ENCODE measurements around the gene PAPOLB.

The PAPOLB gene

DNA sequence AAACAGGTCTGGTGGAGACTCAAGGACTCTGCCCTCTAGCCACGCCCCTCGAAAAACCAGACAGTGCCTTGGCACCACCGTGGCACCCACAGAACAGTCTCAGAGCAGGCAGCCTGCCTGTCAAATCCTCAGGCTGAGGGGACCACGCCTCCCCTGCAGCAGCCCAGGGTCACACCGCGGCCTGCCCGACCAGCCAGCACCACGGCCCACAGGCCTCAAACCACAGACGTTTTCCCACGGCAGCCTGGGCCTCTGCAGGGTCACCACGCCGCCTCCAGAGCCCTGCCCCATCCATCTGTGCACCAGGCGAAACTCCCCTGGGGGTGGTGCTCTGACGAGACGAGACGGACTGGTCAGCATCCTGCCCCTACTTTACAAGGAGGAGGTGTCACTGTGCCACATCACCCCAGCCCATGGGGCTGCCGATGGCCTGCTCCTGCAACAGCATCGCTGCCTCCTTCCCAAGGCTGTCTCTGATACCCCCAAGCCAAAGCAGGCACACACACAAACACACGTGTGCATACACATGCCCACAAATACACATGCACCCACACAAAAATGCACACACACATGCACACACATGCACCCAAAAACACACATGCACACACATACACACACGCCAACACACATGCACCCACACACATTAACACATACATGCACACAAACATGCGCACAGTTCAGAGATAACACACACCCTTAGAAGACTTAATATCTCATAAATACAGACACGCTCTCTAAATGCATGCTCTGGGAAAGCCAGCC is 24.6 kb downstream of the PAPOLB start:
- FAIRE-seq = no peak
- no peak for DNase-seq (ENCODE audit: insufficient read length, low spot score)
- TF ChIP-seq TAF1 (IDR thresholded peaks at IDR 0.05; ENCODE audit: low read depth, low read length) (no peak), POLR2A (IDR thresholded peaks at IDR 0.05; ENCODE audit: low read depth, low read length) (no peak), PAX5 (IDR thresholded peaks at IDR 0.05; ENCODE audit: insufficient read depth, low read length, severe bottlenecking) (no peak), POLR2AphosphoS5 (IDR thresholded peaks at IDR 0.05; ENCODE audit: low read depth, low read length) (no peak), POU2F2 (IDR thresholded peaks at IDR 0.05; ENCODE audit: low read depth, low read length) (no peak), SPI1 (IDR thresholded peaks at IDR 0.05; ENCODE audit: low read depth, low read length) (no peak)

DNA sequence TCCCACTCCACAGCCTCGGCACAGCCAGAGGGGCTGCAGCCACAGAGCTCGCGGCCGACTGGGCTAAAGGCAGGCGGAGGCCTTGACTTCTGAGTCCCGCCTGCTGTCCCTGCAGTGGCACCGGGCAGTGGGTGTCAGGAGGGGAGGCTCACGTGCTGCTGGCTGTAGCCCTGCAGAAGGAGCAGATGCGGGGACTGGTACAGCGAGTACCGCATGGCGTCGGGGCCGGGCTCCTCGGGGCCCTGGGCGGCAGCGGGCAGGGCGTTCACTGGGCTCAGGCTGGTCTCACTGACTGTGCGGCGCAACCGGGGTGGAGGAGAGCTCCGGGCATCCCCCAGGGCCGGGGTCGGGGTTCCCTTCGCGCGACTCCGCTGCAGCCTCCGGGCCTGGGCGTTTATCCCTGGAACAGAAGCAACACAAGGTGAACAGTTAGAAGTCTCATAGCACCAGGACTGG is 25.6 kb downstream of the PAPOLB start:
- FAIRE-seq = no peak

DNA sequence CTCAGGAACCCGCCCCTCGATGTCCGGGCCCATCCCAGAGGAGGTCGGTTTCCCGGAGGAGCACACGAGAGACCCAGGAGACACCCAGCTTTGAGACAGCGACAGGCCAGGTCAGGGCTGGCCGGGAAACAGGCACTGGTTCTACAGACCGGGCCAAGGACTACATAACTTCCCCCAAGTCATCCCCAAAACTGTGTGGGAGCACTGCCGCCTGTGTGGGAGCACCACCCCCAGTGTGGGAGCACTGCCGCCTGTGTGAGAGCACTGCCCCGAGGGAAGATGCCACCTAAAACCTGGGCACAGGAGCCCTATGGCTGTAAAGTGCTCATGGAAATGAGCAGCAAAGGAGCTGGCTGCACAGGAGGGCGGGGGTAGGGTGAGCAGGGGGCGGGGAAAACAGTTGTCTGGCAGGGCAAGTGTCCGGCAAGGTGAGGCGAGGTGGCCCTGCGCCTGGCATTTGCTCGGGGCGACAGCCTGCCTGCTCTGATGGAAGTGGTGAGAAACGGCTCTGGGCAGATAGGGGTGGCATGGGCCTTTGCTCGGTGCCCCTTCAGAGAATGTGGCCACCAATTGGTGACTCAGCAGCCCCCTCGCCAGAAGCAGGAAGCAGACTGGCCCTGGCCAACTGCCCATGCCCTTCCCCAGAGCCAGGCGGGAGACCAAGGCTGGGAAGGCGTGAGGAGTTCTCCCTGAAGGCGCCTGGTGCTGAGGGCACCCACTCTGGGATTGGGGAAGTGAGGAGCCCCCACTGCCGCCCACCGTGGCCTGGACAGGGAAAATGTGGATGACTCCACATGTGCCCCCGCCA is 26.2 kb downstream of the PAPOLB start:
- DNase-seq (ENCODE audit: insufficient read length, low spot score) (no peak), FAIRE-seq (no peak)
- TF ChIP-seq POU2F2 (IDR thresholded peaks at IDR 0.05; ENCODE audit: low read depth, low read length) = no peak
- TF ChIP-seq PAX5 (IDR thresholded peaks at IDR 0.05; ENCODE audit: insufficient read depth, low read length, severe bottlenecking) = no peak
- TF ChIP-seq TAF1 (IDR thresholded peaks at IDR 0.05; ENCODE audit: low read depth, low read length) = no peak
- no peak for TF ChIP-seq POLR2AphosphoS5 (IDR thresholded peaks at IDR 0.05; ENCODE audit: low read depth, low read length)
- TF ChIP-seq SPI1 (IDR thresholded peaks at IDR 0.05; ENCODE audit: low read depth, low read length) = no peak
- TF ChIP-seq POLR2A (IDR thresholded peaks at IDR 0.05; ENCODE audit: low read depth, low read length) = no peak

More for the DNA sequence above, 25.6 kb downstream of the PAPOLB start:
- TF ChIP-seq POU2F2 (IDR thresholded peaks at IDR 0.05; ENCODE audit: low read depth, low read length) (no peak), POLR2A (IDR thresholded peaks at IDR 0.05; ENCODE audit: low read depth, low read length) (no peak), POLR2AphosphoS5 (IDR thresholded peaks at IDR 0.05; ENCODE audit: low read depth, low read length) (no peak), SPI1 (IDR thresholded peaks at IDR 0.05; ENCODE audit: low read depth, low read length) (no peak), TAF1 (IDR thresholded peaks at IDR 0.05; ENCODE audit: low read depth, low read length) (no peak), PAX5 (IDR thresholded peaks at IDR 0.05; ENCODE audit: insufficient read depth, low read length, severe bottlenecking) (no peak)
- no peak for DNase-seq (ENCODE audit: insufficient read length, low spot score)

DNA sequence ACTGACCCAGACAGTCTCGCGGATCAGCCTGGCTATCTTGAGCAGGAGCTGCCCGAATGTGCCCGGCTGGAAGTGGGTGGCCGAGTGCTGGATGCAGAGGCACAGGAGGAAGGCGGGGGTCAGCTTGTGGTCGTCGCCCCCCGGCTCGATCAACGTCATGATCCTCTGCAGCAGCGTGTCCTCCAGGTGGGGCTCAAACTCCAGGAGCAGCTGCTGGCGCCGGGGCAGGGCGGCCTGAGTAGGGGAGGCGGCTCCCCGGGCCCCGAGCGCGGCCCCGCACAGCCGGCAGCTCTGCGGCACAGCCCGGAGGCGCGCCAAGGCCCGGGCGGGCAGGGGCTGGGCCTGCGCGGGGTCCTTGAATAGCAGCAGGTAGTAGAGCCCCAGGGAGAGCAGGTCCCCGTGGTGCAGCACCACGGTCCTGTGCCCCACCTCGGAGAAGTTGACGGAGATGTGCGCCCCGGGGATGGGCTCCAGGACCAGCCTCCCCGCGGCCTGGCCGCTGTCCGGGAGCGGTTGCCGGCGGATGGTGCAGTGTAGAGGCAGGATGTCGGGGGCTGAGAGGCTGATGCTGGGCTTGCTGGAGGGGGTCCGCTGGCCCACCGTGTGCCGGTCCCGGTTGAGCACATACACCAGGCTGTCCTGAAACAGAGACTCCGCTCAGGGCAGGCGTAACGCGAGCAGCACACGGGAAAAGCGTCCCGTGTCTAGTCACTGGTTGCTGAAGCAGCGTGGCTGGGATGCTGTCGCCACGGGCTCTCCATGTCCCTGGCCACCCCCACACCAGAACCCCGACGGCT is 27.0 kb downstream of the PAPOLB start:
- TF ChIP-seq POU2F2 (IDR thresholded peaks at IDR 0.05; ENCODE audit: low read depth, low read length) (no peak), TAF1 (IDR thresholded peaks at IDR 0.05; ENCODE audit: low read depth, low read length) (no peak), SPI1 (IDR thresholded peaks at IDR 0.05; ENCODE audit: low read depth, low read length) (no peak), POLR2AphosphoS5 (IDR thresholded peaks at IDR 0.05; ENCODE audit: low read depth, low read length) (no peak)
- FAIRE-seq = no peak
- no peak for DNase-seq (ENCODE audit: insufficient read length, low spot score)

DNA sequence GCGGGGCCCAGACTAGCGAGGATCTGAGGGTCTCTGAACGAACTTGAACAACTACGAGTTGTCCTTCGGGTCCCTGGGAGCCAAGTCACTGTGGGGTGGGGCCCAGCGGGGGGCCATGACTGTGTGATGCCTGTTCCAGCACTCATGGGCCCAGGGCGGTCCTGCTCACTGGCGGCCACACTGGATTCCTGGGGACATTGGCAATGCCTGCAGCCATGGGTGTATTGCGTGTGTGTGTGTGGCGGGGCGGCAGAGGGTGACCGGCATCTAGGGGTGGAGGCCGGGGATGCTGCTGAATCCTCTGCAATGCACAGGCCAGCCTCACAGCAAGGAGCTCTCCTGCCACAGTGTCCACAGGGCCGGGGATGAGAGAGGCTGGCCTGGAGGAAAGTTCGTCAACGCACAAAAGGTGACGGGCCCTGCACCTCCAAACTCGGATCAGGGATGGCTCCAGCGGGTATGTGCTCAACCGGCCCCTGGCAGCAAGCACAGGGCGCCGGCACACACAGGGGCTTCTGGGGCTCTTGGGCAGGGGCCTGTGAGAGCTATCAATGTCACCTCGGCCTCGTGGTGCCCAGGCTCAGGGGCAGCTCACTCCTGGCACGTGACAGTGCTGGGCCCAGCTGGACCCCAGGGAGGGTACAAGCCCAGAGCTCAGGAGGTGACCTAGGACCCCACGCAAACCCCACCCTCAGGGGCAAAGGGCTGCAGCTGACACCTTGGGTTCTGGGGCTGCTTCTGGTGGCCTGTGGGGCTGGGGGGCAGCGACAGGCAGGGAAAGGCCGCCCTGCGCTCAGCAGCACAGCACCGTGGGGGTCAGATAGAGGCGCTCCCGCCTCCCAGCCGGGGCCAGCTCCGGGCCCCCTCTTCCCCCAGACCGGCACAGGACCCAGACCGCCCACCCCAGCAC is 27.9 kb downstream of the PAPOLB start:
- TF ChIP-seq POLR2AphosphoS5 (IDR thresholded peaks at IDR 0.05; ENCODE audit: low read depth, low read length) = no peak
- FAIRE-seq = no peak
- DNase-seq (ENCODE audit: insufficient read length, low spot score) = no peak

DNA sequence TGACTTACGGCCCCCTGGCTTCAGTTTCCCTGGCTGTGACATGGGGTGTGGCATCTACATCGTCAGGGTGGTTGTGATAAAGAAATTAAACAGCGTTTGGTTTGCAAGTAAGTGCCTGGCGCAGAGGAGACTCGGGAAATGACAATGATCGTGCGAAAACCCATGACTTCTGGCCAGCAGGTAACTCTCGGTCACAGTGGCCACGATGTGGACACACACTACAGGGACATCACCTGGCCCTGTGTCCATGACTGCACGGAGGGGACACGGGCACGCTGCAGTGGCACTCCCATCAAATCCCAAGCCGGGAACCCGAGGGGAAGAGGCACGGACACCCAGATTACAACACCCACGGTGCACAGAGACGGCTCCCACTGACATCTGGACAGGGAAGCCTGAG is 28.7 kb downstream of the PAPOLB start:
- no peak for FAIRE-seq
- TF ChIP-seq PAX5 (IDR thresholded peaks at IDR 0.05; ENCODE audit: insufficient read depth, low read length, severe bottlenecking) = no peak
- no peak for TF ChIP-seq POLR2AphosphoS5 (IDR thresholded peaks at IDR 0.05; ENCODE audit: low read depth, low read length)
- no peak for TF ChIP-seq TAF1 (IDR thresholded peaks at IDR 0.05; ENCODE audit: low read depth, low read length)
- TF ChIP-seq POLR2A (IDR thresholded peaks at IDR 0.05; ENCODE audit: low read depth, low read length) = no peak
- no peak for TF ChIP-seq SPI1 (IDR thresholded peaks at IDR 0.05; ENCODE audit: low read depth, low read length)
- TF ChIP-seq POU2F2 (IDR thresholded peaks at IDR 0.05; ENCODE audit: low read depth, low read length) = no peak
- DNase-seq (ENCODE audit: insufficient read length, low spot score) = no peak

DNA sequence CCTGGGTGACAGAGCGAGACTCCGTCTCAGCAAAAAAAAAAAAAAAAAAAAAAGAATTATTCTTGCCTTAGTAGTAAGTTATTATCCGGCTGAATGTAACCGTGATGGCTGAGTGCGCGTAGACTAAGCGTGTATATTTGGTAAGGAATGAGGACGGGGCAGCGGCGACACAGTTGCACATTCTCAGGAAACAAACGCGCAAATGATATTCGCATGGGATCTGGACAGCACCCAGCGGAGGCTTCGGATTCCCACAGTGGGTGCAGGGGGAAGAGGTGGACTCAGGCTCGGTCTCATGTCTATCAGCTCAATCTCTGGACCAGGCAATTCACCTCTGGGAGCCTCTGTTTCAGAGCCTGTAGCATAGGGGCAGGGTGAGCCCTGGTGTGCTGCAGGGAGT is 29.1 kb downstream of the PAPOLB start:
- FAIRE-seq = no peak

DNA sequence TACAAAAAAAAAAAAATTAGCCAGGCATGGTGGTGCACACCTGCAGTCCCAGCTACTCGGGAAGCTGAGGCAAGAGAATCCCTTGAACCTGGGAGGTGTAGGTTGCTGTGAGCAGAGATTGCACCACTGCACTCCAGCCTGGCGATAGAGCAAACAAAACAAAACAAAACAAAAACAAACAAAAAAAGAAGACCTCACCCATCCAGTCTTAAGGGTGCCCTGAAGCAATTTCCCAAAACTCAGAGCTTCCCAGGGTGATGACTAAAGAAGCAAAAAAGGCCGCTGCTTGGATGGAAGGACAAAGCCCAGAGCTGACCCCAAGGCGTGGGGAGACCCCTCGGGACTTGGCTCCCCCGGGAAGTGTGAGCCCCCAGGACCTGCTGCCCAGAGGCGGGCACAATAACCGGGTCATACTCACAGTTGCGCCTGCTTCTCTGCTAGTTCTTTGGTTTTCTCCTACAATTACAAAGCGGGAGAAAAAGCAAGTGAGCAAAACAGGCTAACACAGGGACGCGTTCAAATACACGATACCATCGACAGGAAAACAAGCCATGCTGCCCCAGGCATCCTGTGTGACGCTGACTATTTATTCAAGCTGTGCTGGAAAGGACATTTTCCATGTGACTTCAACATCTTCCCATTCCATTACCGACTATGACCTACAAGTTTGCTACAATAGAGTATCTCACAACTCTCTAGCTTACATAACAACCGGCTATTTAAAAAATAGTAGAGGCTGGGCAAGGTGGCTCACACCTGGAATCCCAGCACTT is 29.9 kb downstream of the PAPOLB start:
- FAIRE-seq = no peak
- no peak for DNase-seq (ENCODE audit: insufficient read length, low spot score)
- TF ChIP-seq POLR2A (IDR thresholded peaks at IDR 0.05; ENCODE audit: low read depth, low read length) (no peak), PAX5 (IDR thresholded peaks at IDR 0.05; ENCODE audit: insufficient read depth, low read length, severe bottlenecking) (no peak), SPI1 (IDR thresholded peaks at IDR 0.05; ENCODE audit: low read depth, low read length) (no peak), TAF1 (IDR thresholded peaks at IDR 0.05; ENCODE audit: low read depth, low read length) (no peak), POLR2AphosphoS5 (IDR thresholded peaks at IDR 0.05; ENCODE audit: low read depth, low read length) (no peak), POU2F2 (IDR thresholded peaks at IDR 0.05; ENCODE audit: low read depth, low read length) (no peak)

More for the DNA sequence above, 29.1 kb downstream of the PAPOLB start:
- TF ChIP-seq POLR2AphosphoS5 (IDR thresholded peaks at IDR 0.05; ENCODE audit: low read depth, low read length) = no peak
- DNase-seq (ENCODE audit: insufficient read length, low spot score) = no peak
